ENCODE results near the gene P2RX2. TPM values are rescaled to one million over a fixed set of nuclear protein-coding genes. Genes with fewer than 3 reads are reported as not detected.

P2RX2 gene
- total RNA-seq, 1 donor from 2014 or later, result not detected

DNA sequence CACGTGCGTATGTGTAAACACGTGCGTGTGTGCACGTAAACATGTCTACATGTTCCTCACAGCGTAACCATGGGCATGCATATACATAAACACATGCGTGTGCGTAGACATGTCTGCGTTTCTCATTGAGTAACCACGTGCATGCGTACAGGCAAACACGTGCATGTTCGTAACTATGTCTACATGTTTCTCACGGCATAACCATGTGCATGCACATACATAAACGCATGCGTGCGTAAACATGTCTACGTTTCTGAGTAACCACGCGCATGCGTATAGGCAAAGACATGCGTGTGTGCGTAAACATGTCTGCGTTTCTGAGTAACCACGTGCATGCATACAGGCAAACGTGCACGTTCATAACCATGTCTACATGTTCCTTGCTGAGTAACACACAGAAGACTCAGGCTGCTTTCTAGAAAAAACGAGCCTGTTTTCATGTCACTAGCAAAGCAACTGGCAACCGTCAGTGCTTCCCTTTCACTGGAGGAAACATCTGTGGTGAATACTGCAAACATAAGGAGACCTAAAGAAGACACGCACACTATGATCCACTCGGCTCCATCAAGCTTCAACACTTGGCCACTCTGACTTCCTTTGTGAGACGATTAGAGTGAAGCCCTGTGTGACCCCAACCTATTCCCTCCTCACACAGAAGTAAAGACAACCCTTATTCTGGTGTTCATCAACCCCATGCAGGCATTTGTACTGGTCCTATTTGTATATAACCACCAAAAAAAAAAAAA, 39.7 kb downstream of the P2RX2 start:
- H3K36me3 ChIP-seq, result peaks cover 0 to 68% of the 10 kb centered on the region in 2 donors
- TF ChIP-seq, protein P1, sequence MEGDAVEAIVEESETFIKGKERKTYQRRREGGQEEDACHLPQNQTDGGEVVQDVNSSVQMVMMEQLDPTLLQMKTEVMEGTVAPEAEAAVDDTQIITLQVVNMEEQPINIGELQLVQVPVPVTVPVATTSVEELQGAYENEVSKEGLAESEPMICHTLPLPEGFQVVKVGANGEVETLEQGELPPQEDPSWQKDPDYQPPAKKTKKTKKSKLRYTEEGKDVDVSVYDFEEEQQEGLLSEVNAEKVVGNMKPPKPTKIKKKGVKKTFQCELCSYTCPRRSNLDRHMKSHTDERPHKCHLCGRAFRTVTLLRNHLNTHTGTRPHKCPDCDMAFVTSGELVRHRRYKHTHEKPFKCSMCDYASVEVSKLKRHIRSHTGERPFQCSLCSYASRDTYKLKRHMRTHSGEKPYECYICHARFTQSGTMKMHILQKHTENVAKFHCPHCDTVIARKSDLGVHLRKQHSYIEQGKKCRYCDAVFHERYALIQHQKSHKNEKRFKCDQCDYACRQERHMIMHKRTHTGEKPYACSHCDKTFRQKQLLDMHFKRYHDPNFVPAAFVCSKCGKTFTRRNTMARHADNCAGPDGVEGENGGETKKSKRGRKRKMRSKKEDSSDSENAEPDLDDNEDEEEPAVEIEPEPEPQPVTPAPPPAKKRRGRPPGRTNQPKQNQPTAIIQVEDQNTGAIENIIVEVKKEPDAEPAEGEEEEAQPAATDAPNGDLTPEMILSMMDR (IDR thresholded peaks at IDR 0.05), result no peak
- intact Hi-C loops (cut with DNase I), result no loop called here
- no peak overlapping the region for H3K27ac ChIP-seq
- no peaks in the 10 kb centered on the region for H3K27me3 ChIP-seq
- H3K4me1 ChIP-seq, result no peaks in the 10 kb centered on the region
- H3K4me3 ChIP-seq, result no peak overlapping the region
- no peaks in the 10 kb centered on the region for H3K9me3 ChIP-seq
- no peak for DNase-seq (ENCODE audit: extremely low spot score in 2 of 2)

DNA sequence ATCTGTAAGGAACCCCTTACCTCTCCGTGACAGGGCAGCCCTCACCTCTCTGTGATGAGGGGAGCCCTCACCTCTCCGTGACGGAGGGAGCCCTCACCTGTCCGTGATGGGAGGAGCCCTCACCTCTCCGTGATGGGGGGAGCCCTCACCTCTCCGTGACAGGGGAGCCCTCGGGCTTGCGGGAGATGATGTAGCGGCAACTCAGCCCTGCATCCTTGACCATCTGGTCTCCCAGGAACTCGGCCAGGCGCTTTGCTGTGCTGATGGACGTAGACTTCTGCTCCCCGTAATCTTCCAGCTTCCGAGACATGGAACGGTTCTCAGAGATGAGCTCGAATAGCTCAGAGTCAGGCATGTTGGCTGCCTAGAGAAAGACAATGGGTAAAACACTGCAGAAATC, 40.6 kb downstream of the P2RX2 start:
- intact Hi-C loops (cut with DNase I), result no loop called here
- H3K36me3 ChIP-seq, result peaks cover 0 to 70% of the 10 kb centered on the region in 2 donors
- H3K4me1 ChIP-seq, result no peaks in the 10 kb centered on the region
- H3K27ac ChIP-seq, result no peak overlapping the region
- no peak for DNase-seq (ENCODE audit: extremely low spot score in 2 of 2)
- no peak overlapping the region for H3K4me3 ChIP-seq
- TF ChIP-seq POLR2AphosphoS5 (IDR thresholded peaks at IDR 0.05; ENCODE audit: insufficient read depth in 1 of 2, low read depth in 1 of 2), result no peak
- TF ChIP-seq, protein P1 (IDR thresholded peaks at IDR 0.05), result no peak
- no peak for TF ChIP-seq POLR2A (IDR thresholded peaks at IDR 0.05)
- H3K27me3 ChIP-seq, result no peaks in the 10 kb centered on the region
- no peaks in the 10 kb centered on the region for H3K9me3 ChIP-seq

DNA sequence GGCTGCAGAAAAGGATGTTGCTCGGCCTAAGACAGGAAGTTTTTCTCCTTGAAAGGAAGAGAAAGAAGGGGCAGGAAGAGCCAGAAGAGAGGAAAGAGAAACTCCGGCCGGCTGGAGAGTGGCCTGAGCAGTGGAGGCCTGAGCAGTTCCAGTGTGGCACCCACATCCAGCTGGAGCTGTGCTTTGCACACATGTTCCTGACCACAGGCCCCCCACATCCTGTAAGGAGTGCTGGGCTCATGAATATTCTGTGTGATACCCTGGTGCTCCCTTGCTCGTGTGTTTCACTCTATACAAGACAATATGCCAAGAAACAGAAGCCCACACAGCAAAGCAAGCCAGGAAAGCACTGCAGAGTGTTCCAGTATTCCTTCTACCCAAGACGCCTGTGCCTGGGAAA, 41.5 kb downstream of the P2RX2 start:
- H3K9me3 ChIP-seq, result no peaks in the 10 kb centered on the region
- no peaks in the 10 kb centered on the region for H3K4me1 ChIP-seq
- no peak overlapping the region for H3K27ac ChIP-seq
- H3K36me3 ChIP-seq, result peaks cover 0 to 74% of the 10 kb centered on the region in 2 donors
- intact Hi-C loops (cut with DNase I), result no loop called here
- DNase-seq (ENCODE audit: extremely low spot score in 2 of 2), result no peak
- no peak overlapping the region for H3K4me3 ChIP-seq
- no peak for TF ChIP-seq POLR2A (IDR thresholded peaks at IDR 0.05)
- TF ChIP-seq POLR2AphosphoS5 (IDR thresholded peaks at IDR 0.05; ENCODE audit: insufficient read depth in 1 of 2, low read depth in 1 of 2), result no peak
- TF ChIP-seq, protein P1 (IDR thresholded peaks at IDR 0.05), result no peak
- H3K27me3 ChIP-seq, result no peaks in the 10 kb centered on the region

DNA sequence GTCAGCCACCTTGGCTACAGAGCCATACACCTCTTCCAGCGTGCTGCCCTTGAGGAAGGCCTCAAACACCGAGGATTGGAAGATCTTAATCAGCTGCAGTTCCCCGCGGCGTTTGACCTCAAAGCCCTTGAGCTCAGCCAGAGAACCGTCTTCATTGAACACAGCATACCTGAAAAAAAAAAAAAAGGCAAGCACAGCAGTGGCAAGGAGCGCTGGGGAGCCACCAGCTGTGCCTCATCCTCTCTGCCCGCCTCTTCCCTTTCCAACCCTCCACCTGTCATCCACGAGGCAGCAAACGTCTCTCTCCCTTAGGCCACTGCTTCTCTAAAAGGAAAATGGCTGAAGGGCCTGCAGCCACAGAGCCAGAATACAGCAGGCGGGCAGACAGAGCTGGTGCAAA, 42.4 kb downstream of the P2RX2 start:
- DNase-seq (ENCODE audit: extremely low spot score in 2 of 2), result no peak
- no peaks in the 10 kb centered on the region for H3K9me3 ChIP-seq
- no peak overlapping the region for H3K4me3 ChIP-seq
- H3K4me1 ChIP-seq, result no peaks in the 10 kb centered on the region
- H3K27me3 ChIP-seq, result no peaks in the 10 kb centered on the region
- peaks cover 0 to 79% of the 10 kb centered on the region in 2 donors for H3K36me3 ChIP-seq
- no peak overlapping the region for H3K27ac ChIP-seq
- intact Hi-C loops (cut with DNase I), result no loop called here
- TF ChIP-seq, protein P1 (IDR thresholded peaks at IDR 0.05), result no peak
- TF ChIP-seq POLR2AphosphoS5 (IDR thresholded peaks at IDR 0.05; ENCODE audit: insufficient read depth in 1 of 2, low read depth in 1 of 2), result no peak
- no peak for TF ChIP-seq POLR2A (IDR thresholded peaks at IDR 0.05)

DNA sequence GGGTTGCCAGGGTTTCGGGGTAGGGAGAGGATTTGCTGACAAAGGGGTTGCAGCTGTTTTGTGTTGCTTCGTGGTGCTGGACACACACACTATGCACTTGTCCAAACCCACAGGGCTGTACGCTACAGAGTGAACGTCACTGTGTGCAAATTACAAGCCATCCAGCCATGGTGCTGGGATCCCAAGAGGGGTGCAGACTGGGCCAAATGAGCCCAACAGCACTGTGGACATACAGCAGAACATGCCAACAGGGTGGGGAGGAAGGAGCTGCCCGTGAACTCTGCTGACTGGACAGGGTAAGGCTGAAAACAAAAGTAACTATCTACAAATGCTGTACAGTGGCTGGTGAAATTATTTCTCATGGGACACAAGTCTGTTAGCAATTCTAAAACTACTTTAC, 43.4 kb downstream of the P2RX2 start:
- intact Hi-C loops (cut with DNase I), result no loop called here
- no peaks in the 10 kb centered on the region for H3K9me3 ChIP-seq
- no peak overlapping the region for H3K4me3 ChIP-seq

More for the DNA sequence above, 43.4 kb downstream of the P2RX2 start:
- DNase-seq (ENCODE audit: extremely low spot score in 2 of 2), result no peak
- Histone ChIP-seq H3K27me3 (no peaks in the 10 kb centered on the region), H3K27ac (no peak overlapping the region), H3K4me1 (no peaks in the 10 kb centered on the region), H3K36me3 (peaks cover 0 to 82% of the 10 kb centered on the region in 2 donors)
- TF ChIP-seq, protein P1 (IDR thresholded peaks at IDR 0.05), result no peak
